EH (cell line): ENCODE results near the gene PTPRN2.

Experiments used
- DNase-seq: peaks from one replicate; pipeline ENCODE4 v3.0.0-alpha.2; 2015; ENCODE audit warnings: low read depth

Gene PTPRN2

DNA sequence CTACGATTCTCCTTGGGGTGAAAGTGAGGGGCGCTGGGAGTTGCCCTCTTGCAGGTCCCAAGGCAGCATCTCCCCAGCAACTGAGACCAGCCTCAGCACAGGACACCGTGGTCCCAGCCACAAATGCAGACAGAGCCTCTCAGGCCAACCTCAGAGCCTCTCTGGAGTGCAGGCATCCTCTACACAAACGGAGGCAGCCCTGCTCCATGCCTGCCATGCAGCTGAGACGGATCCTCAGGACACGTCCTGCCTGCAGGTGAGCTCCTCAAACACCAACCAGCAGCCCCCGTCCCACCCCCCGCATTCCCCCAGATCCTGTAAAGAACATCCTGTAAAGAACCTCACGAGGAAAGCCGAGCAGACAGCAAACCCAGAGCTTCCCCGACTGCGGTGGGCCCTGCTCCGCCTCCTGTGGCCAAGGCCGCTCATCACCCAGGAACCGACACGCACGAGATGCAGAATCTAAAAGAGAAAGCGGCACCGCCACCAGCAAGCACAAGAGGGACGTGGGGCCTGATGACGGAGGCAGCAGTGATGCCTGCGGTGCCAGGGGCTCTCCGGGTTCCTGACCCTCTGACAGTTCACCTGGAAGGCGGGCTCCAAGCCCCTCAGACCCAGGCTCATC, 186.9 kb downstream of the PTPRN2 start:
- DNase-seq: no peak

DNA sequence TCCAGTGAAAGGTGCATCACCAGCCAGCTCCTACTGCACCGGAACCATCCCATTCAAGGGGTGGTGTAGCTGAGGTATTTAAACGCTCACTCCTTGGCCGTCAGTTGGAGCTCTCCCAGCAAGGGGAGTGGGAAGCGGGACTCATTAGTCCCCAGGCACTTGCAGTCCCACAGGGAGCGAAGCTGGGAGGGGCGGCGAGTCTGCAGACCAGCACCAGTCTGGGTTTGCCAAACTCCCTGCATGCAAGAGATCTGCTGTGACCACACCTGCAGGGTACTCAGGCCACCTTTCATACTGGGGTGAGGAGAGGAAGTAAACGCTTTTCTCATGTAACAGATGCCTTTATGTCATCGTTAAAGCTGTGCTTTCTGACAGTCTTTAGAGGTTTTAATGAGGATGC, 187.9 kb downstream of the PTPRN2 start:
- no peak for DNase-seq

DNA sequence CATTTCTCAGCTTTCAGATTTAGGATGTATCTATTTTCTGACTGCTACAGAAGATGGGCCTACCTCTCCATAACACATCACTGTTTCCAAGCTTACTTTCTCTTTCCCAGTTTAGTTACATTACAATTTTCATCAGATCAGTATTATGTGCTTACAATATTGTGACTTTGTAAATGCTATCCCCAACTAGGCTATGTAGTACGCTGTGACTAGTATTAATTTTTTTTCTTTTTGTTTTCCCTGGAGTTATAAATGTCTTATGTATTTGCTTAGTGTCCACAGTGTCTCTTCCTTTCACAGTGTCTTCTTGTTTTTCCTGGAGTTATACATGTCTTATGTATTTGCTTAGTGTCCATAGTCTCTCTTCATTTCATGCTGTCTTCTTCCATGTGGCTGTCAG, 188.9 kb downstream of the PTPRN2 start:
- no peak for DNase-seq

DNA sequence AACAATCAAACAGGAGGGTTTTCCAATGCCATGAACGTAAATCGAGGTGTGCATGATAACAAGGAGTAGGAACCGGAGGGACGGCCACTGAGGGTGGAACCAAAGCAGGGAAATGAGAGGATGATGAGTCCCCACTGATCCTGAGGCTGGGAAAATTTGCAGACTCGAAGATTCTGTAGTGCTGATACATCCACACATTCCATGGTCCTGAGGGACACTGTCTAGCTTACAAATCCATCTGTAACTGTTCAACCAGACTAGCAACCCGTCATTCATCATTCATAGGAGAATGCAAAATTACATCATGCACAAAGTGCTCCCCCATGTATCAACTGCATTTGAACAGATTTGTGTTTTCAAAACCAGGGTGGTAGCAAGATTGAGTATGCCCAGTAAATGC, 189.7 kb downstream of the PTPRN2 start:
- DNase-seq: no peak

DNA sequence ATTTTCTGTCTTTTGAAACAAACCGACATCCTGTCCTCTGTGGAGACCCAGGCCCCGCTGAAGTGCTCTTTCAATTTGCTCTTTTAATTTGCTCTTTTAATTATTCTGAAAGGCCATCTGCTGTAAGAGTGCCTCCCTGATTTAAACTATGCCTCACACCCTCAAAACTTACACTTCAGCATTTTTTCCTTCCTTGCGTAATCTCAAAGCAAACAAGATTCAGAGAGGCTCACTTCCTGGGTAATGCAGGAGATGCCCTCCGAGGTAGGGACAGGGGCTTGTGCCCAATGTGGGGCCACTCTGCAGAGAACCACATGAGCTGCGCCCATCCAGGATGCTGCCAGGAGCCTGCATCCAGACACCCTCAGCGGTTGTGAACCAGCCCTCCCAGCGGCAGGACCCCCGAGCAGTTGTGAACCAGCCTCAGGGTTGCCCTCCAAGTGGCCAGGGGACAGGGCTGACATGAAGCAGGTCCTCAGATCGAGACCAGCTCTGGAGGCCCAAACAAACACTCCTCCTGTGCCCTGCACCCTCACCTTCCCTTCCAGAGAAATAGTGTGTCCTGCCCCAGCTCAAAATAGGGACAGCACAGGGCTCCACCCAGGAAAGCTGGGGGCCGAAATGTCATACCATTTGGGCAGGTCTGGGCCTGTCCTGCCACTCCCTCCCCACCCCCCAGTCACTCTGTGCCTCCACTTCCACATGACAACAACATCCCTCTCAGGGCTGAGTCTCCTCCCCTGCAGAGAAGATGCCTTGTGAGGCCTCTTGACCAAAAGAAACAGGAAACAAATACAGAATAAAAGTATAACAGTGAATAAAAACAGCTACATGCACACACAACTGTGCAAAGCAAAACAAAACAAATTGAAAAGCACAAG, 190.4 kb downstream of the PTPRN2 start:
- DNase-seq: no peak

DNA sequence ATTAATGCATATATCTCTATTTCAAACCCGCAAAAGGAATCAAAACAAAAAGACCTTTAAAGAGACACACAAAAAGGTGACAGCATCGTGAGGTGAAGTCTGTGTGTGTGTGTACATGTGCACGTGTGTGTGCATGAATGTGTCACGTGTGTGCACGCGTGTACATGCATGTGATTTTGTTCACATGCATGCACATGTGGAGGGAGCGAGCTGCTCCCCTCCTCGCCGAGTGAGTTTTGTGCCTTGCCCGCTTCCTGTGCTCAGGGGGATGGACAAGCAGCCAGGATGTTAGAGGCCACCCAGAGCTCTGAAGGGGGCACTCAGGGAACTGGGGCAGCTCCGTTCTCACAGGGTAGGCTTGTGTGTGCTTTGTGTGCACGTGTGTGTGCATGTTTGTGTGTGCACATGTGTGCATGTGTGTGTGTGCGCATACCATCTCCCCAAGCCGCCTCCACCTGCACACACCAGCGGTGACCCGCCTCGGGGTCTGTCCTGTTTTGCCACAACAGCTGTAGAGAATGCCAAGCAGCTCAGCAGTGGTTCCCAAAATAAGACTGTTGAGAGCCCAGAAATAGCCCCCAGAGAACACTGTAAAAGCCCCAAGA, 191.2 kb downstream of the PTPRN2 start:
- no peak for DNase-seq

DNA sequence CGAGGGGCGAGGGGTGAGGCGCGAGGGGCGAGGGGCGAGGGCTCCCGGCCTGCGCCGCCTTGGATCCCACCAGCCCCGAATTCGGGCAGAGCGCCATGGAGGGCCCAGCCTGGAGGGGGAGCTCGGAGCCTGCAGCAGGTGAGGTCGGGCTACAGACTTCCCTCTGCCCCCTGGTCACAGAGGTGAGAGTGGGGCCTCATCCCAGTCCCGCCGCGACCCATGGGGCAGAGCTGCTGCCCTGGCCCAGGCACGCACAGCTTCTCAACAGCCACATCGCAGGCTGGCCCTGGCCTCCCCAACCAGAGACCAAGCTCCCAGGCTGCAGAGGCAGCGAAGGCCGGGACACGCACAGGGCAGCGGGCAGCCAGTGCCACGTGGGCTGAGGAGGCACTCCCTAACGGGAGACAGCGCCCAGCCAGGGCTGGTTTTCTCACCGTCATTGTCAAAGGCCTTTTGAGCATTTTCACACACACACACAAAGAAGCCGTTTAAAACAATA, 191.8 kb downstream of the PTPRN2 start:
- DNase-seq: no peak

DNA sequence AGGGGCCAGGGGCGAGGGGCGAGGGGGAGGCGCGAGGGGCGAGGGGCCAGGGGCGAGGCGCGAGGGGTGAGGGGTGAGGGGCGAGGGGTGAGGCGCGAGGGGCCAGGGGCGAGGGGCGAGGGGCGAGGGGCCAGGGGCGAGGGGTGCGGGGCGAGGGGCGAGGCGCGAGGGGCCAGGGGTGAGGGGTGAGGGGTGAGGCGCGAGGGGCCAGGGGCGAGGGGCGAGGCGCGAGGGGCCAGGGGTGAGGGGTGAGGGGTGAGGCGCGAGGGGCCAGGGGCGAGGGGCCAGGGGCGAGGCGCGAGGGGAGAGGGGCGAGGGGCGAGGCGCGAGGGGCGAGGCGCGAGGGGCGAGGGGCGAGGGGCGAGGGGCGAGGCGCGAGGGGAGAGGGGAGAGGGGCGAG, 192.3 kb downstream of the PTPRN2 start:
- no peak for DNase-seq

DNA sequence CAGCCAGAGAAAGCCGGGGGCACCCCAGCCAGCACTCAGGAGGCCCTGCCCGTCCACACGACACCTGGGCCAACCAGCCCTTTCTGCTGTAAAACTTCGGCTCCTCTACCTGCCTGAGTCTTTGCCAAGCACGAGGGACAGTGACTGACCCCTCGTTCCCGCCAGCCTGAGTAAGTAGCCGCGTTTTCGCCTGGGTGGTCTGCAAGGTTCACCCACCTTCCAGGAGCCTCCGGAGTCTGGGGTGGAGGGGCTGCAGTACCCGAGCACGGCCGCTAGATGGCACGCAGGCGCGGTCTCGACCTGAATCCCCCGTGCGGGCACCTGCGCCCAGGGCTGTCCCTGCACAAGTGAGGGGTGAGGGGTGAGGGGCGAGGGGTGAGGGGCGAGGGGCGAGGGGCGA, 192.7 kb downstream of the PTPRN2 start:
- DNase-seq: no peak

DNA sequence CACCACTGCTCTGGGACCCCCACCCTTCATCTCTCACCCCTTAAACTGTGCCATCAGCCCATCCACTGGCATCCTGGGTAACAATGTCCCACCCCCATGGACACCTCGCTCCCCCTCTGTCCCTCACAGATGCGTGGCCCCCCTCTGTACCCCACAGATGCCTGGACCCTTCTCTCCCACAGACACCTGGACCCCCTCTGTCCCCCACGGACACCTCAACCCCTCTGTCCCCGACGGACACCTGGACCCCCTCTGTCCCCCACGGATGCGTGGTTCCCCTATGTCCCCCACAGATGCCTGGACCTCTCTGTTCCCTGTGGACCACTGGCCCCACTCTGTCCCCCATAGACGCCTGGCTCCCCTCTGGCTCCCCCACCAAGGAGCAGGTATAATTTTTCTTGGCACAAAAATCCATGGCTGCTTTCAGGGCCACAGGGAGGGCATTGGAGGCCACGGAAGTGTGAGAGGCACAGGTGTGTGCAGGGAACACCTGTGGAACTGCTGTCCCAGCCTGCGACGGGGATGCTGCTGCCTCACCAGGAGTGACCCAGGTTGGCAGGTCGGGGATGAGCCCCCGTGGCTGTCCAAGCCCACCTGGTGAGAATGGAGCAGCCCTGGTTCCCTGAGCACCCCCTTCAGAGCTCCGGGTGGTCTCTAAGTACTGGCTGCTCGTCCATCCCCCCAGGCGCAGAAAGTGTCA, 193.5 kb downstream of the PTPRN2 start:
- no peak for DNase-seq

DNA sequence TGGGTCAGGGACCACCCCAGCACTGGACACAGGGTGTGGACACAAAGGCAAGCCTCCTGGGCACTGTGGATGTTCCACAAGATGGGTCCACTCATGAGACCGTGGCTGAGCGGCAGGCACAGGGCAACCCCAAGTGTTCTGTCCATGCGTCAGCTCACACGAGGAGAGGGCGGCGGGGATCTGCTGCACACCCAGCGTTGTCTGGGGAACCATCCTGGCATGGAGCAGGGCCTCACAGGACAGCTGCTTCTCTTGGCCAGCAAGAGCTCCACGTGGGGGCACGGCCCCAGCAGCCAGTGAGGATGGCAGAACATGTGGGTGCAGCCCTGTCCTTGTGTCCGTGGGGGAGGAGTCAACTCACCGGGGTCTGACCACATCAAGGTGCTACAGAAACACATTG, 195.4 kb downstream of the PTPRN2 start:
- no peak for DNase-seq

DNA sequence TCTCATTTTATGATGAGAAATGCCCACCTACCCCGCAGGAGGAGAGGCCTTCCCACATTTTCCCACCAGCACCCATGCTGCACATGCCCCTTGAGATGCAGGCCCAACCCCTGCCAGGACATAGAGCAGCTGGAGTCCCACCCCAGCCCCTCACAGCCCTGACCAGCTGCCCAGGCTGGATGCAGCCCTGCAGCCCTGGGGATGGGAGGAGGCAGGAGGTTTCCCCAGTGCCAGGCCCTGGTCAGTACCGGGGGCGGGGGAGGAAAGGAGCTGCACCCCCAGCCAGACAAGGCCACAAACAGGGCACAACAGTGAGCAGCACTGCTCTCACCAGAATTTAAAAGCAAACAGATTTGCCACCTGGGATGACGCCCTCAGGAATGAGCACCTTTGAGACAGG, 196.1 kb downstream of the PTPRN2 start:
- no peak for DNase-seq

DNA sequence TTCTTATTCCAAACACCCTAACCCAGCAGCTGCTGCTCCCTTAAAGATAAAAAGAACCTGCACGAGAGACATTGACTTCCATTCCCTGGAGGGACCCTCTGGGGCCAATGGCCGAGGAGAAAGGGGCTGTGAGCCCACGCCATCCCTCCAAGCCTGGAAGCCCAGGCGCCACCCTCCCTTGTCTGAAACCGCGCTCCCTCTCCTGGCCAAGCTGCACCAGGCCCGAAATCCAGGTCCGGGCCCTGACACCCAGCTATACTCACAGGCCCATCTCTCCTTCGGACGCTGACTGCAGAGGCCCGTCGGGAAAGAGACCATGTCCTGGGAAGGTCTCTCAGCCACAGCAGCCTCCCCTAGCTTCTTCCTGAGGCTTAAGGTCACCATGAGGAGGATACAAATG, 196.5 kb downstream of the PTPRN2 start:
- no peak for DNase-seq

DNA sequence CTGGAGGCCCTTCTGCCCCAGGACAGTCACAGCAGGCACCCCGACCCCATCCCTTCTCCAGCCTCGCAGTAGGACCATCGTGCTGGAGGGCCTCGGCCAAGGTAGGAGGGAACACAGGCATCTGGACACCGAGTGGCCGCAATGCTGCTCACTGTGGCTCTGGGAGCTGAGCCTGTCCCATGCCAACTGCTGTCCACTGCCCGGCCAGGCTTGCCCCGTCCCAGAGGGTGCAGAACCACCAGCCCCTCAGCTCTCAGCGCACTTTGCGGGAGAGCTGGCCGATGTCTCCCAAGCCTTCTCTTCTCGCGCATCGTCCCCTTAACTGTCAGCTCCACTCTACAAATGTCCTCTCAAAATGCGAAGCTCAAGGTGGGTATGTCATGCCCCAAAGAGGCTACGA, 197.2 kb downstream of the PTPRN2 start:
- DNase-seq: no peak

DNA sequence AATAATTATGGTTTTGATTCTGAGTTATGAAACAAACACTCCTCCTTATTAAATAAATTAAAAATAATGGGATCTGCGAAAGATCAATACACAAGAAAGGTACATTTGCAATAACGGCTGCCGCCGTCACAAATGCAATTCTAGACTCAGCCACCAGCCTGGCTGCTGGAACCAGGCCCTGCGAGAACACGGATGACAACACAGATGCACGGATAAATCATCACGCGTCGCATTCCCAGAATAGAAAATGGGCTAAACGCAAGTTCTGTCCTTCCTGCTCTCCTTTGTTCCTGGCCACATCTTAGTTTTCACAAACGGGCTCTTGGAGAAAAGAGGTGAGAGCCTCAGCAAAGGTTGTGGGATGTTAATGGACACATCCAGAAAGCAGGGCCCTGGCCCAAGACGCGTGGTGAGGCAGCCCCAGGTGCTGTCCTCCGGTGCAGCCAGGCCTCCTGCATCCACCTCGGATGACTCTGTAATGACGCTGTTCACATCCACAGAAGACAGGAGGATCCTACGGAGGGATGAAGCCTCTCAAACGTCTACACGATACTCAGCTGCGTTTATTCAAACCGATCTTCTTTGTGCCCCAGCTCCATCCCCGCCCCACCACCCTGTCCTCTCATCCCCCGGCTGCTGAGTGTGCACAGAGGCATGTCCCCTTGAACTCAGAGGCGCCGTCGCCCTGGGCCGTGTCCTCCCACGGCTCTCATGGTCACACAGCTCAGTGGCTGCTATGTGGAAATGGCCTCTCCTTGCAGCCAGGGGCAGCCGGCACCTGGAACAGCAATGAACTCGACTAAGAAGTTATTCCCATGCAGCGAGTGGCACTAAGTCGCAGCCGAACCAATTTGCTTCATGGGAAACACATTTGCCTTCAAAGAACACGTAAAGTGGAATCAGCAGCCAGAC, 197.9 kb downstream of the PTPRN2 start:
- no peak for DNase-seq

DNA sequence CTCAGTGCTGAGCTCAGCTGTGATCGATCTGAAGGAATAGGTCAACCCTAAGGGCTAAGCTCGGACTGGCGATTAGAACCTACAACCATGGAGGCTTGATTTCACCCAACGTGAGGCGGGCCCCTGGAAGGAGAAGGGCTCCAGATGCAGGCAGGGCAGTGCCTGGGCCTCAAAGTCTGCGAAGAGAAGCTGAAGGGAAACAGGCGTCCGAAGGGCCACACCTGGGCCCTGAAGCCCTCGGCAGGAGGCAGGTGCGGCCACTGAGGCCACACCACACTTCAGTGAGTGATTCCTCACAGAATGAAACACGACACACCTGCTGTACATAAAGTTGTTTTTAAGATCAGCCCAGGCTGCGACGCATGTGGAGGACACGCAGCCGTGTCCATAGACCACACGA, 198.7 kb downstream of the PTPRN2 start:
- no peak for DNase-seq

DNA sequence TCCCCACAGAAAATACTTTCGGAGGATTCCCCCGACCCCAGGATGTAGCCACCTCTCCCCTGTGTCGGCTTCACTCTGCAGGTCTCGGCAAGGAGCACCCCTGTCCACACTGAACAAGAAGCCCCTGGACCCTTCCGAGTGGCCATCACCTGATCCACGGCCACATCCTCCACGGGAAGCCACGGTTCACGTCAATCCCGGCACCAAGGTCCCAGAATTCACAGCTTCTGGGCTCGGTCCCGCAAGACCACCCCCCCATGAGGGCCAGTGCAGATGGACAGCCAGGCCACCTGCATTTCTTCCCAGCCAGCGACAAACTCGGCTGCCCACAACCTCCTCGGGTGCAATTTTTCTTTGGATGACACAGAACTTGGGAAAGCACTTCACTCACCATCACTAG, 199.6 kb downstream of the PTPRN2 start:
- no peak for DNase-seq

DNA sequence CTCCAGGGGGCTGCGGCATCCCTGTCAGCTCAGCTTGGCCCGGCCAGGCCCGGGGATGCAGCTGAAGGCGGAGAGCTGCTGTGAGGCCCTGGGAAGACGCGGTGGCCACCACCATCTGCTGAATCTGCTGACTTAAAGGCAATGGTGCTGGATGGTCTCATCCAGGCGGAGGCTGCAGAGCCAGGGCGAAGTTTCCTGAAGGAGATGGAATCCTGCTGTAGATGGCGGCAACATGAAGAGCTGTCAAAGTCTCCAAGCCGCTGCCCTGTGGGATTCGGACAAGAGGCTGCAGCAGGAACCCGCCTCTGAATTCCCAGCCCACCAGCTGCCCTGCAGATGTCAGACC, 200.1 kb downstream of the PTPRN2 start:
- DNase-seq: no peak

DNA sequence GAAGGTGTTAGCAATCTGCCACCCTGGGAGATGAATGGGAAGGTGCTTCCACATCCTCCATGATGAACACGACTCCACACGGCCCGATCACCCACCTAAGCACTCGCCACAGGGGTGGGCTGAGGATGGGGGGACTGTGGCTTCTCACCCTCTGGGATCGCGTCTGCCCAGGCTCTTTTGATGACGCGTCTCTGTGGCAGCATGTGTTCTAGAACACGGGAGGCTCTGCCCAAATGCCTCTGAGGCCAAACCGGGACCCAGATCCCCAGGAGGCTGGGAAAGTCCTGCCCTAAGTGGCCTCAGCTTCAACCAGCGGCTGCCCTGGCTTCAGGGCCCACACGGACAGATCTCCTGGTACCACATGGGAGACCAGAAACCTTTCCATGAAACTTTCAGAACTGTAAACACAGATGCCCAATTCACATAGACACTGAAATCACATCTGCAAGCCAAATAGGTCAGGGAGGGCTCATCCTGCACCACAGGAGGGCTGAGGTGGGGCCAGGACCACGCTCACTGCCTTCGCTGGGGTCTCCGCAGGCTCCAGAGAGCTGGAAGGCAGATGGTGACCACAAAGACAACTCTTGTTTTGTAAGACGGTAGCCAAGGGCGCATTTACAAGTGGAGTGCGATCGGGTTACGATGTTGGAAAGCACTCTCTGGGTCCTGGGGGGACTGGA, 200.6 kb downstream of the PTPRN2 start:
- DNase-seq: no peak

DNA sequence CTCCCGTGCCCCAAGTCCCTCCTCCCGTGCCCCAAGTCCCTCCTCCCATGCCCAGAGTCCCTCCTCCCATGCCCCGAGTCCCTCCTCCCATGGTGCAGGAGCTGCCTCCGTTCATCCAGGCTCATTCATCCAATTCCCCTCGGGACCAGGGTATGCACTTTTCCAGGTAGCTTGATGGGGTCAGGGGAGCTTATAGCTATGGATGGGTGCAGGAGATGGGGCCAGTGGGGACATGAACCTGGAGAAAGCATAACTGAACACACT, 201.3 kb downstream of the PTPRN2 start:
- DNase-seq: no peak
